HEK293 (cell line): ENCODE data around the gene IPO8.

Experiments
- KLF9 ChIP-seq: fragments of 450-650 bp; formaldehyde crosslinking; IDR thresholded peaks from 2 replicates; pipeline ENCODE4 v1.5.1; 2016; ENCODE audit warnings: missing biosample characterization, missing genetic modification characterization, low read depth
- MYNN ChIP-seq: fragments of 450-650 bp; formaldehyde crosslinking; IDR thresholded peaks from 2 replicates; pipeline ENCODE4 v1.5.1; 2016; ENCODE audit warnings: missing biosample characterization, missing genetic modification characterization, borderline replicate concordance
- ZNF146 ChIP-seq: fragments of 450-650 bp; formaldehyde crosslinking; IDR thresholded peaks from 2 replicates; pipeline ENCODE4 v1.5.1; 2016; ENCODE audit warnings: missing biosample characterization, missing genetic modification characterization
- ZNF211 ChIP-seq: fragments of 450-650 bp; formaldehyde crosslinking; IDR thresholded peaks from 2 replicates; pipeline ENCODE4 v1.5.1; 2016; ENCODE audit warnings: low read depth, missing biosample characterization, missing genetic modification characterization
- ZNF302 ChIP-seq: fragments of 450-650 bp; formaldehyde crosslinking; IDR thresholded peaks from 2 replicates; pipeline ENCODE4 v1.5.1; 2016; ENCODE audit warnings: missing biosample characterization, missing genetic modification characterization, low read depth
- ZNF660 ChIP-seq: fragments of 450-650 bp; IDR thresholded peaks from 2 replicates; pipeline ENCODE4 v1.5.1; 2018; ENCODE audit warnings: missing biosample characterization, mild to moderate bottlenecking, missing genetic modification characterization
- ZNF830 ChIP-seq: fragments of 450-650 bp; IDR thresholded peaks from 2 replicates; pipeline ENCODE4 v1.5.0; 2018; ENCODE audit warnings: missing biosample characterization, missing genetic modification characterization, low read depth, mild to moderate bottlenecking, moderate library complexity
- TF ChIP-seq, protein P1 (sequence below): fragments of 450-650 bp; formaldehyde crosslinking; IDR thresholded peaks from 2 replicates; pipeline ENCODE4 v1.5.1; 2016; ENCODE audit warnings: missing biosample characterization, missing genetic modification characterization

DNA sequence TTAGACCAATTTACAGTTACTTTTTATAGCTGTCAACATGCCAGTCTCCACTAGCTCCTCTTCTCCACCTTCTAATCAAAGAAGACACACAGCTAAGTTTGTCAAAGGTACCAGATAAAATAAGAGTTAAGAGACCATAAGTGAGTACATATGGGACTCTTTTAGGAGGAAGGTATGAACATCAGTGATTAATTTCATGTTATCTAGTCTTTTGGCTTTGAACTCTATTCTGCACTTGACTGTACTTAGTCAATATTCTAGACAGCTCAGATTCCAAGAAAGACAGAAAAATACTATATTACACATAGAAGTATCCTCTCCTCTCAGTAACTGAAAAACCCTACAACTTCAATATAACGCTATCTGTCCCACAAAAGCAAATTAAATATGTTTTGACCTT, 31.0 kb upstream of the IPO8 start:
- TF ChIP-seq MYNN (tag by site-specific recombination) (no peak), ZNF302 (tag by site-specific recombination) (no peak), ZNF830 (no peak), KLF9 (tag by site-specific recombination) (no peak), ZNF146 (tag by site-specific recombination) (no peak), ZNF211 (no peak), ZNF660 (tag by site-specific recombination) (no peak)
- TF ChIP-seq, protein P1, sequence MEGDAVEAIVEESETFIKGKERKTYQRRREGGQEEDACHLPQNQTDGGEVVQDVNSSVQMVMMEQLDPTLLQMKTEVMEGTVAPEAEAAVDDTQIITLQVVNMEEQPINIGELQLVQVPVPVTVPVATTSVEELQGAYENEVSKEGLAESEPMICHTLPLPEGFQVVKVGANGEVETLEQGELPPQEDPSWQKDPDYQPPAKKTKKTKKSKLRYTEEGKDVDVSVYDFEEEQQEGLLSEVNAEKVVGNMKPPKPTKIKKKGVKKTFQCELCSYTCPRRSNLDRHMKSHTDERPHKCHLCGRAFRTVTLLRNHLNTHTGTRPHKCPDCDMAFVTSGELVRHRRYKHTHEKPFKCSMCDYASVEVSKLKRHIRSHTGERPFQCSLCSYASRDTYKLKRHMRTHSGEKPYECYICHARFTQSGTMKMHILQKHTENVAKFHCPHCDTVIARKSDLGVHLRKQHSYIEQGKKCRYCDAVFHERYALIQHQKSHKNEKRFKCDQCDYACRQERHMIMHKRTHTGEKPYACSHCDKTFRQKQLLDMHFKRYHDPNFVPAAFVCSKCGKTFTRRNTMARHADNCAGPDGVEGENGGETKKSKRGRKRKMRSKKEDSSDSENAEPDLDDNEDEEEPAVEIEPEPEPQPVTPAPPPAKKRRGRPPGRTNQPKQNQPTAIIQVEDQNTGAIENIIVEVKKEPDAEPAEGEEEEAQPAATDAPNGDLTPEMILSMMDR: no peak
